MV-4-11 (cell line): Measurements from ENCODE around the gene WDFY2.
"Not testable (repeated sequence)": the region's sequence is repeated elsewhere in the genome, so short reads cannot be mapped to it uniquely, and the experiment has no call there.

Experiments used
- DNase-seq: peaks from one replicate; lab custom pipeline; 2025; lab: John Stamatoyannopoulos, UW

The WDFY2 gene

GRCh38 chr13:51666839-51667238 is 82.6 kb downstream of the WDFY2 start:
- no peak for DNase-seq

GRCh38 chr13:51668580-51669195 is 84.4 kb downstream of the WDFY2 start:
- DNase-seq = no peak

GRCh38 chr13:51673165-51673564 is 88.9 kb downstream of the WDFY2 start:
- DNase-seq = no peak

- no peak for DNase-seq
Observed at GRCh38 chr13:51674276-51674675, 90.0 kb downstream of the WDFY2 start.

- DNase-seq = no peak
Observed at GRCh38 chr13:51675385-51675784, 91.1 kb downstream of the WDFY2 start.

- DNase-seq = no peak
Observed at GRCh38 chr13:51675877-51676276, 91.6 kb downstream of the WDFY2 start.

- no peak for DNase-seq
Observed at GRCh38 chr13:51676739-51677138, 92.5 kb downstream of the WDFY2 start.

- DNase-seq = no peak
Observed at GRCh38 chr13:51678420-51678819, 94.2 kb downstream of the WDFY2 start.

GRCh38 chr13:51679616-51680015 is 95.4 kb downstream of the WDFY2 start:
- DNase-seq = no peak

- peak; percentile 51 for DNase-seq
Observed at GRCh38 chr13:51681037-51681678, 96.9 kb downstream of the WDFY2 start.

GRCh38 chr13:51682686-51683085 is 98.4 kb downstream of the WDFY2 start:
- no peak for DNase-seq

- DNase-seq = no peak
Observed at GRCh38 chr13:51683597-51683996, 99.3 kb downstream of the WDFY2 start.

- no peak for DNase-seq
Observed at GRCh38 chr13:51684076-51684475, 99.8 kb downstream of the WDFY2 start.

- DNase-seq = peak; percentile 42
Observed at GRCh38 chr13:51687947-51688714, 103.9 kb downstream of the WDFY2 start.

GRCh38 chr13:51688937-51689662 is 104.8 kb downstream of the WDFY2 start:
- DNase-seq = no peak

- DNase-seq = no peak
Observed at GRCh38 chr13:51689663-51689996, 105.4 kb downstream of the WDFY2 start.

- DNase-seq = not testable (repeated sequence)
Observed at GRCh38 chr13:51695677-51696076, 111.4 kb downstream of the WDFY2 start.

- no peak for DNase-seq
Observed at GRCh38 chr13:51697181-51697580, 112.9 kb downstream of the WDFY2 start.

- DNase-seq = no peak
Observed at GRCh38 chr13:51697855-51698254, 113.6 kb downstream of the WDFY2 start.

- DNase-seq = no peak
Observed at GRCh38 chr13:51698352-51698751, 114.1 kb downstream of the WDFY2 start.

GRCh38 chr13:51704399-51705313 is 120.4 kb downstream of the WDFY2 start:
- DNase-seq = peak; percentile 57

- peak; percentile 38 for DNase-seq
Observed at GRCh38 chr13:51707461-51707860, 123.2 kb downstream of the WDFY2 start.
